ENCODE results near the gene C19orf47.
A peak's percentile ranks its signal among the peaks of the same experiment; 100 is the strongest.

The C19orf47 gene

GRCh38 chr19:40285353-40286234 lies 62.6 kb downstream of the C19orf47 start:
- peak; percentile 98 for DNase-seq (ENCODE audit: extremely low spot score)
- no peak for TF ChIP-seq CTCF (IDR thresholded peaks at IDR 0.05; ENCODE audit: control extremely low read depth, extremely low read depth, low read depth, missing control alignments)
- POLR2A ChIA-PET: no interaction called here
- CTCF ChIA-PET: interaction anchor here (2.6 kb wide), 1 partner anchor 20 kb away, joined by 9 read pairs; no protein-coding TSS in a partner anchor

GRCh38 chr19:40284501-40285352 lies 63.5 kb downstream of the C19orf47 start, which contains the start of gene AKT2:
Gene AKT2 (minus strand): TSS chr19:40285345. CDS start chr19:40265267, 20,078 bp downstream.
- peak; percentile 65 for DNase-seq (ENCODE audit: extremely low spot score)
- TF ChIP-seq CTCF (IDR thresholded peaks at IDR 0.05; ENCODE audit: control extremely low read depth, extremely low read depth, low read depth, missing control alignments): no peak
- ChIA-PET CTCF (interaction anchor here (2.6 kb wide), 1 partner anchor 21 kb away, joined by 9 read pairs; no protein-coding TSS in a partner anchor), POLR2A (no interaction called here)

GRCh38 chr19:40284251-40284500 lies 64.0 kb downstream of the C19orf47 start:
- CTCF ChIA-PET: interaction anchor here (4.3 kb wide), 1 partner anchor 21 kb away, joined by 24 read pairs; no protein-coding TSS in a partner anchor
- TF ChIP-seq CTCF (IDR thresholded peaks at IDR 0.05; ENCODE audit: control extremely low read depth, extremely low read depth, low read depth, missing control alignments): no peak
- no peak for DNase-seq (ENCODE audit: extremely low spot score)
- POLR2A ChIA-PET: interaction anchor here (0.6 kb wide), 1 partner anchor 333 kb away, joined by 3 read pairs; no protein-coding TSS in a partner anchor

GRCh38 chr19:40283414-40284250 lies 64.6 kb downstream of the C19orf47 start:
- POLR2A ChIA-PET: interaction anchor here (0.6 to 0.7 kb wide), 2 partner anchors 27 to 332 kb away, joined by 3 read pairs; no protein-coding TSS in a partner anchor
- TF ChIP-seq CTCF (IDR thresholded peaks at IDR 0.05; ENCODE audit: control extremely low read depth, extremely low read depth, low read depth, missing control alignments): no peak
- no peak for DNase-seq (ENCODE audit: extremely low spot score)
- CTCF ChIA-PET: interaction anchor here (4.3 kb wide), 1 partner anchor 21 kb away, joined by 24 read pairs; no protein-coding TSS in a partner anchor

GRCh38 chr19:40282920-40283319 lies 65.3 kb downstream of the C19orf47 start:
- no peak for DNase-seq (ENCODE audit: extremely low spot score)
- POLR2A ChIA-PET: no interaction called here
- TF ChIP-seq CTCF (IDR thresholded peaks at IDR 0.05; ENCODE audit: control extremely low read depth, extremely low read depth, low read depth, missing control alignments): no peak
- CTCF ChIA-PET: interaction anchor here (1.5 to 4.3 kb wide), 2 partner anchors 22 to 143 kb away, joined by 3 to 24 read pairs; no protein-coding TSS in a partner anchor

All from GM10248 (cell line).